Mesothelial cell of epicardium (in vitro differentiated cells): ENCODE results near the gene B3GALT2. TPM values are rescaled to one million over a fixed set of nuclear protein-coding genes. Genes with fewer than 3 reads are reported as not detected.
A peak's percentile ranks its signal among the peaks of the same experiment; 100 is the strongest.

Experiments used
- DNase-seq, 2 experiments: peaks; one replicate each; pipeline ENCODE4 v3.0.0; 2021; ENCODE audit warnings: low spot score in 2 of 2; ENCODE audit not compliant: unreplicated experiment in 2 of 2
- H3K27ac Mint-ChIP-seq: 2 replicates; pipeline ENCODE4 v1.8.0; 2021; ENCODE audit warnings: mixed read lengths
- H3K27me3 Mint-ChIP-seq: 2 replicates; pipeline ENCODE4 v1.8.0; 2021; ENCODE audit warnings: low read depth, mixed read lengths
- H3K36me3 Mint-ChIP-seq: 2 replicates; pipeline ENCODE4 v1.8.0; 2021; ENCODE audit warnings: mixed read lengths
- H3K4me1 Mint-ChIP-seq: 2 replicates; pipeline ENCODE4 v1.8.0; 2021; ENCODE audit warnings: mixed read lengths
- H3K4me3 Mint-ChIP-seq: 2 replicates; pipeline ENCODE4 v1.8.0; 2021; ENCODE audit warnings: mild to moderate bottlenecking, moderate library complexity, mixed read lengths
- H3K9me3 Mint-ChIP-seq: 2 replicates; pipeline ENCODE4 v1.8.0; 2021; ENCODE audit warnings: mixed read lengths
- total RNA-seq: library from RNA; stranded (reverse); gene quantifications from 3 replicates; pipeline ENCODE4 v1.2.1, GENCODE V29; 2021
- TF ChIP-seq, protein P1 (sequence below): fragments of 200-600 bp; sonication (generic); IDR thresholded peaks from one replicate; pipeline ENCODE4 v1.5.0; 2021; ENCODE audit warnings: antibody characterized with exemption; ENCODE audit not compliant: unreplicated experiment

The B3GALT2 gene
- total RNA-seq, 1 donor from 2014 or later: 5.8 TPM

DNA sequence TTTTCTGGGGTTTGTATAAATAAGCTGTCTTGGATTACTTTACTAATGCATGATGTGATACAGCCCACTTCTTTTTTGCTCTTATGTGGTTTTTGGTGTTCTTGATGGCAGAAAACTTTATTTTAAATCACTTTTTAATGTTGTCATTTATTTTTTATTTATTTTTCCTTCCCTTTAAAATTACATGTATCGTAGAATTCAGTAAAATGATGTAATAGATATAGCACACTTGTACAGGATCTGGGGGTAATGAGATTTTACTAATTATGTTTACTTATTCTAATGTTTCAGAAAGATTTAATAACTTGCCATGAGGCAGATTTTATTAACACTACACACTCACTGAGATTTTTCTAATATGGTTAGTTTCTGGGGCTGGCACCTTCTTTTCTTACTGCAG is 701 bp upstream of the B3GALT2 start:
- DNase-seq: no peak
- peak overlapping the region; percentile 71 for H3K4me3 Mint-ChIP-seq
- H3K36me3 Mint-ChIP-seq: peaks cover 4% of the 10 kb centered on the region
- peak overlapping the region; percentile 92 for H3K27ac Mint-ChIP-seq
- no peaks in the 10 kb centered on the region for H3K9me3 Mint-ChIP-seq
- H3K27me3 Mint-ChIP-seq: no peaks in the 10 kb centered on the region
- TF ChIP-seq, protein P1, sequence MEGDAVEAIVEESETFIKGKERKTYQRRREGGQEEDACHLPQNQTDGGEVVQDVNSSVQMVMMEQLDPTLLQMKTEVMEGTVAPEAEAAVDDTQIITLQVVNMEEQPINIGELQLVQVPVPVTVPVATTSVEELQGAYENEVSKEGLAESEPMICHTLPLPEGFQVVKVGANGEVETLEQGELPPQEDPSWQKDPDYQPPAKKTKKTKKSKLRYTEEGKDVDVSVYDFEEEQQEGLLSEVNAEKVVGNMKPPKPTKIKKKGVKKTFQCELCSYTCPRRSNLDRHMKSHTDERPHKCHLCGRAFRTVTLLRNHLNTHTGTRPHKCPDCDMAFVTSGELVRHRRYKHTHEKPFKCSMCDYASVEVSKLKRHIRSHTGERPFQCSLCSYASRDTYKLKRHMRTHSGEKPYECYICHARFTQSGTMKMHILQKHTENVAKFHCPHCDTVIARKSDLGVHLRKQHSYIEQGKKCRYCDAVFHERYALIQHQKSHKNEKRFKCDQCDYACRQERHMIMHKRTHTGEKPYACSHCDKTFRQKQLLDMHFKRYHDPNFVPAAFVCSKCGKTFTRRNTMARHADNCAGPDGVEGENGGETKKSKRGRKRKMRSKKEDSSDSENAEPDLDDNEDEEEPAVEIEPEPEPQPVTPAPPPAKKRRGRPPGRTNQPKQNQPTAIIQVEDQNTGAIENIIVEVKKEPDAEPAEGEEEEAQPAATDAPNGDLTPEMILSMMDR: no peak
- peaks cover 66% of the 10 kb centered on the region for H3K4me1 Mint-ChIP-seq

DNA sequence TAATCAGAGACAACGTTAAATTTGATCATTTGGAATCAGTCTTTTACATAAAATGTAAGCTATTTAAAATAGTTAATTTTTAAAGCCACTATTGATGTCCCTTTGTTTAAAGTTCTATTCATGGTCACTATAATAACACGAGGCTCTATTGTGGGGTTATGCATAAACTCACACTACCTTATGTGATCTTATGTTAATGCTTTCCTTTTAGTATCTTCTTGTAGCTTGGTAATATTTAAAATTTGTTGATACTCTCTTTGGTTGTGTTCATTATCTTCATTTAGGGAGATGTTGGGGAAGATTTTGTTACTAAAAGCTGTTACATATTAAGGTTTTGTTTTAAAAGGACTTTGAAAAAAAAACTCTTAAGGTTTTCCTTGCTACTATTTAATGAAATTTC is 1.2 kb downstream of the B3GALT2 start:
- H3K4me3 Mint-ChIP-seq: peak overlapping the region; percentile 71
- H3K9me3 Mint-ChIP-seq: no peaks in the 10 kb centered on the region
- DNase-seq: no peak
- H3K36me3 Mint-ChIP-seq: no peaks in the 10 kb centered on the region
- peak overlapping the region; percentile 92 for H3K27ac Mint-ChIP-seq
- no peaks in the 10 kb centered on the region for H3K27me3 Mint-ChIP-seq
- H3K4me1 Mint-ChIP-seq: peaks cover 74% of the 10 kb centered on the region
- TF ChIP-seq, protein P1: no peak

DNA sequence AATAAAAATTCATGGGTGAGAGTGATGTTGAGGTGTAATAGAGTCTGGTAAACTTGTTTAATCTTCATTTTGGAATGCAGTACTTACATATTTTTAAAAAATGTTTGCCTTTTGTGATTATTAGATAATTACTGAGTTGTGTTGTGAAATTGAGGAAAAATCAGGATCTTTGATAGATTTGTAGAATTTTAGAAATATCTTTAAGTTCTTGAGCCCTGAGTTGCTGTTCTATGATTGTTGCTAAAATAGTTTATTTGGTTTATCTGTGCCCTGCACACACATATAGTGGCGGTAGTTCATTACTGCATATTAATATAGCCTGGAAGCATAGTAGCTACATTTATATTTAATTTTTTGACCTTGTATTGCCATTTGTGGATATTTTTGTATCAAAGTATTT is 1.6 kb downstream of the B3GALT2 start:
- DNase-seq: no peak
- Mint-ChIP-seq H3K27me3 (no peaks in the 10 kb centered on the region), H3K27ac (peak overlapping the region; percentile 92), H3K4me3 (peak overlapping the region; percentile 71), H3K4me1 (peaks cover 70% of the 10 kb centered on the region), H3K36me3 (no peaks in the 10 kb centered on the region), H3K9me3 (no peaks in the 10 kb centered on the region)
- TF ChIP-seq, protein P1: no peak

DNA sequence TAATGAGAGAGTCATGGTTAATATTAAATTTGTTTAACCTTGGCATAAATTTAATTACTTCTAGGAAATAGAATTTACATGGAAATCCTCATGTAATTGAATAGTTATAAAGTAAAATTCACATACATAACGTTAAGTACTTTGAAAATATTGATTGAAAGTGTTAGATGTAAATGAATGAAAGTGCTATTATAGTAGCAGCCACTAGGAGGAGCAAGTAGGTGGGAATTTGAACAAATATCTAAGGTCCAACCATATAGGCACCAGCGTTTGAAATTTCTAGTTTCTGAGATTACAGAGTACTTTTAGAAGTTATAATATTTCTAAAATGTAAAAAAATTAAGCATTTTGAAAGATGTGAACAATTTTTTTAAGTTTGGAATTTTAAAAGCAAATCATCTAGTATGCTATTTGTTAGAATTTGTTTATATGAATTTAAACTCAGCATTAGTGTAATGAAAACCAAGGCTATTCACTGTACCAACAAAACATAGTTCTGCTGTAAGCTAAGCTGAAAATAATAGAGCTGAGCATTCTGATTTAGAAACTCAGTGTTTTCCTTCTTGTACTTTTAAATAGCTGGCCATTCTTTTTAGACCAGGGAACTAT is 3.3 kb downstream of the B3GALT2 start:
- Mint-ChIP-seq H3K4me3 (peak overlapping the region; percentile 71), H3K36me3 (no peaks in the 10 kb centered on the region), H3K4me1 (peaks cover 69% of the 10 kb centered on the region), H3K27me3 (no peaks in the 10 kb centered on the region), H3K27ac (peak overlapping the region; percentile 63), H3K9me3 (no peaks in the 10 kb centered on the region)
- DNase-seq: no peak
- TF ChIP-seq, protein P1: peak; percentile 96

DNA sequence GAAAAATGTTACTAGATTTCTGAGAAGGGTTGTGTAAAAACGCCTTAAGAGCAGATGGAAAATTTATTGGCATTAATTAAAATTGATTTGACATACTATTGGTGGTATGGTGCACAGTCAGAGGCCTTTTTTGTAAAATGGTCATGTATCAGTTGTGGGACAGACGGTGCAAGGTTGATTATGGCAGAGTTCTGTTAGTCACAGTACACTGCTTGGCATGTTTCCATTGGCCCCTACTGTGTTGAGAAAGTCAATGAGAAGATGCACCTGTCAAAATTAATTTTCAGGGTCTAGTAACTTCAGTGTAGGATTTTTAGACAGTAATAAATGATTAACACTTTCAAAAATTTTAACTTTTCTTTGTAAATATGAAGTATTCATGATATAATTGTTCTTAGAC is 4.4 kb downstream of the B3GALT2 start:
- H3K36me3 Mint-ChIP-seq: peaks cover 3% of the 10 kb centered on the region

More for the DNA sequence above, 4.4 kb downstream of the B3GALT2 start:
- Mint-ChIP-seq H3K27me3 (no peaks in the 10 kb centered on the region), H3K27ac (peak overlapping the region; percentile 11), H3K4me1 (peaks cover 60% of the 10 kb centered on the region), H3K4me3 (peak overlapping the region; percentile 33), H3K9me3 (no peaks in the 10 kb centered on the region)
- DNase-seq: no peak
- TF ChIP-seq, protein P1: no peak
